KMS-11 (cell line): ENCODE data around the gene BCAR3.

Source experiments
- H2AFZ ChIP-seq: fragments of 200-600 bp; sonication (generic); 2 replicates; pipeline ENCODE4 v1.6.1; 2016; ENCODE audit warnings: antibody characterized with exemption, mixed run types, low read depth
- H3K27ac ChIP-seq: fragments of 200-600 bp; sonication (generic); 2 replicates; pipeline ENCODE4 v1.6.1; 2016; ENCODE audit warnings: mild to moderate bottlenecking, mixed run types
- H3K27me3 ChIP-seq: fragments of 200-600 bp; sonication (generic); 2 replicates; pipeline ENCODE4 v1.6.1; 2017; ENCODE audit warnings: mild to moderate bottlenecking, low read depth, mixed run types, moderate library complexity; ENCODE audit not compliant: insufficient read depth
- H3K36me3 ChIP-seq: fragments of 200-600 bp; sonication (generic); 2 replicates; pipeline ENCODE4 v1.6.1; 2017; ENCODE audit warnings: mild to moderate bottlenecking, mixed run types; ENCODE audit not compliant: insufficient read depth
- H3K4me1 ChIP-seq: fragments of 200-600 bp; sonication (generic); 2 replicates; pipeline ENCODE4 v1.6.1; 2016; ENCODE audit warnings: mild to moderate bottlenecking, low read depth, mixed run types; ENCODE audit not compliant: poor library complexity, severe bottlenecking
- H3K4me2 ChIP-seq: fragments of 200-600 bp; sonication (generic); 2 replicates; pipeline ENCODE4 v1.7.0; 2016; ENCODE audit warnings: mild to moderate bottlenecking, mixed run types
- H3K4me3 ChIP-seq: fragments of 200-600 bp; sonication (generic); IDR thresholded peaks from 2 replicates; pipeline ENCODE4 v1.6.1; 2017; ENCODE audit warnings: low read depth, low read length, mixed read lengths; ENCODE audit not compliant: insufficient read depth
- H3K79me2 ChIP-seq: fragments of 200-600 bp; sonication (generic); 2 replicates; pipeline ENCODE4 v1.6.1; 2016; ENCODE audit warnings: low read depth, mixed run types; ENCODE audit not compliant: insufficient read depth
- H3K9ac ChIP-seq: fragments of 200-600 bp; sonication (generic); 2 replicates; pipeline ENCODE4 v1.6.1; 2016; ENCODE audit warnings: mild to moderate bottlenecking, mixed run types
- H4K20me1 ChIP-seq: fragments of 200-600 bp; sonication (generic); 2 replicates; pipeline ENCODE4 v1.6.1; 2016; ENCODE audit warnings: mild to moderate bottlenecking, mixed run types; ENCODE audit not compliant: insufficient read depth
- TF ChIP-seq, protein P1 (sequence below): fragments of 200-600 bp; sonication (generic); conservative IDR thresholded peaks from 2 replicates; pipeline ENCODE4 v1.6.1; 2017; ENCODE audit warnings: low read depth, mild to moderate bottlenecking, antibody characterized with exemption, low read length, moderate library complexity, mixed read lengths

BCAR3 gene

DNA sequence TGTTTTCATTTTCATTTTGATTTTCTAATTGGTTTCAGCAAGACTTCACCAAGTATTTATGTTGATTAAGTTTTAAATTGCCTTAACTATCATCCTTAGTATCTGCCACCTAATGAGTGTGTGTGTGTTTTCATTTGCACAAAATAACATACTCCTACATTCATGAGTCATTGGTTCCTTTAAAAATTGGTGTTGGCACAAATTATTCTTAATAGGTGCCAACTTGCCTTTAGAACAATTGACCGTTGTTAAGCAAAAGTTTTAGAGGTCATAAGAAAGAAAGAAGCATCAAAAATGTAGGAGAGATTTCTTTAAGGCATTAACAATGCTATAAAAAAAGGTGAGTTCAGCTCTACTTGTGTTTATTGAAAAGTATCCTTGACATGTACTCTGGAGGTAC is 156.2 kb downstream of the BCAR3 start:
- Histone ChIP-seq H4K20me1 (no peaks in the 10 kb centered on the region), H3K9ac (no peak overlapping the region), H3K27me3 (no peaks in the 10 kb centered on the region), H3K36me3 (no peaks in the 10 kb centered on the region), H3K79me2 (no peaks in the 10 kb centered on the region), H3K4me1 (no peaks in the 10 kb centered on the region), H3K27ac (no peak overlapping the region), H3K4me2 (no peak overlapping the region), H2AFZ (no peak overlapping the region), H3K4me3 (no peak overlapping the region)
- TF ChIP-seq, protein P1, sequence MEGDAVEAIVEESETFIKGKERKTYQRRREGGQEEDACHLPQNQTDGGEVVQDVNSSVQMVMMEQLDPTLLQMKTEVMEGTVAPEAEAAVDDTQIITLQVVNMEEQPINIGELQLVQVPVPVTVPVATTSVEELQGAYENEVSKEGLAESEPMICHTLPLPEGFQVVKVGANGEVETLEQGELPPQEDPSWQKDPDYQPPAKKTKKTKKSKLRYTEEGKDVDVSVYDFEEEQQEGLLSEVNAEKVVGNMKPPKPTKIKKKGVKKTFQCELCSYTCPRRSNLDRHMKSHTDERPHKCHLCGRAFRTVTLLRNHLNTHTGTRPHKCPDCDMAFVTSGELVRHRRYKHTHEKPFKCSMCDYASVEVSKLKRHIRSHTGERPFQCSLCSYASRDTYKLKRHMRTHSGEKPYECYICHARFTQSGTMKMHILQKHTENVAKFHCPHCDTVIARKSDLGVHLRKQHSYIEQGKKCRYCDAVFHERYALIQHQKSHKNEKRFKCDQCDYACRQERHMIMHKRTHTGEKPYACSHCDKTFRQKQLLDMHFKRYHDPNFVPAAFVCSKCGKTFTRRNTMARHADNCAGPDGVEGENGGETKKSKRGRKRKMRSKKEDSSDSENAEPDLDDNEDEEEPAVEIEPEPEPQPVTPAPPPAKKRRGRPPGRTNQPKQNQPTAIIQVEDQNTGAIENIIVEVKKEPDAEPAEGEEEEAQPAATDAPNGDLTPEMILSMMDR, result no peak

- TF ChIP-seq, protein P1, result no peak
- Histone ChIP-seq H2AFZ (no peak overlapping the region), H3K9ac (no peak overlapping the region), H3K4me3 (no peak overlapping the region), H3K36me3 (no peaks in the 10 kb centered on the region), H3K4me2 (no peak overlapping the region), H3K27me3 (no peaks in the 10 kb centered on the region), H3K27ac (no peak overlapping the region), H3K79me2 (no peaks in the 10 kb centered on the region), H3K4me1 (no peaks in the 10 kb centered on the region), H4K20me1 (no peaks in the 10 kb centered on the region)
Measured at GRCh38 chr1:93522721-93523120, 158.9 kb downstream of the BCAR3 start.

DNA sequence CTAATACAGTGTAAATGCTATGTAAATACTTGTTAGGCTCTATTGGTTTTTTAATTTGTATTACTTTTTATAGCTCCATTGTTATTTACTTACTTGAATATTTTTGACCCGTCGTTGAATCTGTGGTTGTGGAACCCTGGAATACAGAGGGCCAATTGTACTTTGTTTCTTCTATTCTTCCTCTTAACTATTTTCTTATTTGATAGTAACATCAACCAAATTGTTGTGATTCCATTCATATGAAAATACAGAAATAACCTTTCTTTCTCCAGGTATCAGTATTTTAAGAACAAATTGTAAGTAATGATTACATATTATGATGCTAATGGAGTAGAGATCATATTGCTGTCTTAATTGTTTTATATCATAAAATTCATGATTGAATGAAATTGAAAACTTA is 160.0 kb downstream of the BCAR3 start:
- no peak overlapping the region for H3K4me3 ChIP-seq
- no peak overlapping the region for H3K4me2 ChIP-seq
- TF ChIP-seq, protein P1, result no peak
- no peaks in the 10 kb centered on the region for H4K20me1 ChIP-seq
- no peaks in the 10 kb centered on the region for H3K4me1 ChIP-seq
- H3K79me2 ChIP-seq, result no peaks in the 10 kb centered on the region
- H3K27me3 ChIP-seq, result no peaks in the 10 kb centered on the region
- H3K36me3 ChIP-seq, result no peaks in the 10 kb centered on the region
- H3K27ac ChIP-seq, result no peak overlapping the region
- no peak overlapping the region for H3K9ac ChIP-seq
- no peak overlapping the region for H2AFZ ChIP-seq

DNA sequence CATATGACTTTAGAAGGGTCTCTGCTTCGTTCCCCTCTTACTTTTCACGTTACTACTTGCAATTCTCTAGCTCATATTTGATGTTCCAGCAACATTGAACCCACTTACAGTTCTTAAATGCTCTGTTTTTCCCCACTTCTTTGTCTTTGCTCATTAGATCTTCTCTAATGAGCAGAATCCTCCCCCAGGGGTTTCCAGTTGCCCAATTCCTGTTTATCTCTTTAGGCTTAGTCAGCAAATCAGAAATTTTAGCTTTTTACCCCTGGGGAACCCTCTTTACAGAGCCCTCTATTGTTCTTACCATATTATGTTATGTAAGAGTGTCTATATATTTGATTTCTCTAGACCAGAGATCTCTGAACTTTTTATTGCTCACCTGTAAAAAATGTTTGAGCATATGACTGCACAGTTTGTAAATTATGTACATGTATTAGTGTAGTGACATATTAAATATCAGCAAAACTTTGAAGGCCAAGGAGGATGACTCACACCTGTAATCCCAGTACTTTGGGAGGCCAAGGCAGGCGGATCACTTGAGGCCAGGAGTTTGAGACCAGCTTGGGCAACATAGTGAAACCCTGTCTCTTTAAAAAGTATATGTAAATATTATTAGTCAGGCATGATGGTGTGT is 162.3 kb downstream of the BCAR3 start:
- no peak overlapping the region for H3K4me3 ChIP-seq
- H3K27ac ChIP-seq, result no peak overlapping the region
- H3K36me3 ChIP-seq, result no peaks in the 10 kb centered on the region
- no peaks in the 10 kb centered on the region for H3K27me3 ChIP-seq
- TF ChIP-seq, protein P1, result no peak
- H3K4me1 ChIP-seq, result no peaks in the 10 kb centered on the region
- no peaks in the 10 kb centered on the region for H4K20me1 ChIP-seq
- H3K4me2 ChIP-seq, result no peak overlapping the region
- no peak overlapping the region for H2AFZ ChIP-seq
- no peak overlapping the region for H3K9ac ChIP-seq
- H3K79me2 ChIP-seq, result no peaks in the 10 kb centered on the region
